Tibial artery (tissue), 4 donors: ENCODE measurements around the gene TSPAN7.

Experiments used
- DNase-seq, 2 donors: peaks; one replicate each; pipeline ENCODE4 v3.0.0-alpha.2; 2019
- H3K27ac ChIP-seq, 2 donors: fragments of 200-600 bp; sonication (generic) in 1 of 2; 1 replicate in 1 of 2; 2 replicates in 1 of 2; pipeline ENCODE4 v1.5.1; 2018 to 2019; ENCODE audit warnings: mild to moderate bottlenecking in 1 of 2
- H3K27me3 ChIP-seq, 2 donors: fragments of 200-600 bp; sonication (generic) in 1 of 2; one replicate each; pipeline versions ENCODE4 v1.5.1 to v1.6.0; 2016 to 2019
- H3K36me3 ChIP-seq, 3 donors: fragments of 200-600 bp; sonication (generic) in 2 of 3; one replicate each; pipeline ENCODE4 v1.5.1; 2016 to 2019; ENCODE audit warnings: mild to moderate bottlenecking in 2 of 3
- H3K4me1 ChIP-seq, 4 donors: fragments of 200-600 bp; sonication (generic) in 2 of 4; 1 replicate in 3 of 4; 2 replicates in 1 of 4; pipeline ENCODE4 v1.5.1; 2016 to 2019
- H3K4me3 ChIP-seq, 2 donors: fragments of 200-600 bp; sonication (generic) in 1 of 2; 1 replicate in 1 of 2; 2 replicates in 1 of 2; pipeline ENCODE4 v1.5.1; 2018 to 2019; ENCODE audit warnings: mild to moderate bottlenecking in 2 of 2
- H3K9me3 ChIP-seq, 3 donors: fragments of 200-600 bp; sonication (generic) in 1 of 3; one replicate each; pipeline ENCODE4 v1.5.1; 2016 to 2019
- intact Hi-C: fragments of 100-400 bp; cut with DNase I; formaldehyde crosslinking; loops from one replicate; pipeline ENCODE4 v1.15.0; 2023; ENCODE audit warnings: low total_unique reads
- TF ChIP-seq, protein P1 (sequence below), 2 experiments: fragments of 200-600 bp in 1 of 2; fragments of 450-650 bp in 1 of 2; IDR thresholded peaks; one replicate each; pipeline ENCODE4 v1.5.1; 2017 to 2019; ENCODE audit warnings: antibody characterized with exemption in 2 of 2, mild to moderate bottlenecking in 1 of 2, moderate library complexity in 1 of 2

TSPAN7 gene

GRCh38 chrX:38701073-38701472 lies 139.7 kb downstream of the TSPAN7 start:
- H3K27me3 ChIP-seq: no peaks in the 10 kb centered on the region
- TF ChIP-seq, protein P1, sequence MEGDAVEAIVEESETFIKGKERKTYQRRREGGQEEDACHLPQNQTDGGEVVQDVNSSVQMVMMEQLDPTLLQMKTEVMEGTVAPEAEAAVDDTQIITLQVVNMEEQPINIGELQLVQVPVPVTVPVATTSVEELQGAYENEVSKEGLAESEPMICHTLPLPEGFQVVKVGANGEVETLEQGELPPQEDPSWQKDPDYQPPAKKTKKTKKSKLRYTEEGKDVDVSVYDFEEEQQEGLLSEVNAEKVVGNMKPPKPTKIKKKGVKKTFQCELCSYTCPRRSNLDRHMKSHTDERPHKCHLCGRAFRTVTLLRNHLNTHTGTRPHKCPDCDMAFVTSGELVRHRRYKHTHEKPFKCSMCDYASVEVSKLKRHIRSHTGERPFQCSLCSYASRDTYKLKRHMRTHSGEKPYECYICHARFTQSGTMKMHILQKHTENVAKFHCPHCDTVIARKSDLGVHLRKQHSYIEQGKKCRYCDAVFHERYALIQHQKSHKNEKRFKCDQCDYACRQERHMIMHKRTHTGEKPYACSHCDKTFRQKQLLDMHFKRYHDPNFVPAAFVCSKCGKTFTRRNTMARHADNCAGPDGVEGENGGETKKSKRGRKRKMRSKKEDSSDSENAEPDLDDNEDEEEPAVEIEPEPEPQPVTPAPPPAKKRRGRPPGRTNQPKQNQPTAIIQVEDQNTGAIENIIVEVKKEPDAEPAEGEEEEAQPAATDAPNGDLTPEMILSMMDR (IDR thresholded peaks at IDR 0.05): no peak
- H3K36me3 ChIP-seq: no peaks in the 10 kb centered on the region
- H3K4me3 ChIP-seq: no peak overlapping the region
- no peak overlapping the region for H3K27ac ChIP-seq
- H3K9me3 ChIP-seq: no peaks in the 10 kb centered on the region
- no peaks in the 10 kb centered on the region for H3K4me1 ChIP-seq
- intact Hi-C loops: no loop called here
- DNase-seq: no peak

DNA sequence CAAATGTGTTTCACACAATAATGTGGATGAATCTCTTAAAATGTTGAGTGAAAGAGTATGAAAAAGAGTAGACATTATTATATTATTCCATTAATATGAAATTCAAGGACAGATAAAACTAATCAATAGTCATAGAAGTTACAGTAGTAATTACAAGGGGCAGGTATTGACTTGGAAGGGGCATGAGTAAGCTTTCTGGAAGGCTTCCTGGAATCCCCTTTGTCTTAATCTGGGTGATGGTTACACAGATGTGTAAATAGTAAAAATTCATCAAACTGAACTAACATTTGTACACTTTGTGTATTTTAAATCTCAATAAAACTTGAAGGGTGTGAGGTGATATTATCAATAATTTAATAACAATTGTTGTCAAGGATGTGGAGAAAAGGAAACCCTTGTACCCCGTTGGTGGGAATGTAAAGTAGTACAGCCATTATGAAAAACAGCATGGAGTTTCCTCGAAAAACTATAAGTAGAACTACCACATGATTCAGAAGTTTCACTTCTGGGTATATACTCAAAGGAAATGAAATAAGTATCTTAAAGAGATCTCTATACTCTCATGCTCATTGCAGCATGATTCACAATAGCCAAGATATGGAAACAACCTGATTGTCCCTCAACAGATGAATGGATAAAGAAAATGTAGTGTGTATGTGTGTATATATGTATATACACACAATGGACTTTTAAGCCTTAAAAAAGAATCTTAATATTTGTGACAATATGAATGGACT lies 143.0 kb downstream of the TSPAN7 start:
- TF ChIP-seq, protein P1 (IDR thresholded peaks at IDR 0.05): no peak
- Histone ChIP-seq H3K27ac (no peak overlapping the region), H3K9me3 (no peaks in the 10 kb centered on the region), H3K36me3 (no peaks in the 10 kb centered on the region), H3K4me3 (no peak overlapping the region), H3K27me3 (no peaks in the 10 kb centered on the region), H3K4me1 (no peaks in the 10 kb centered on the region)
- DNase-seq: no peak
- intact Hi-C loops: no loop called here

GRCh38 chrX:38717871-38718270 lies 156.5 kb downstream of the TSPAN7 start:
- Histone ChIP-seq H3K36me3 (no peaks in the 10 kb centered on the region), H3K27me3 (no peaks in the 10 kb centered on the region), H3K4me3 (no peak overlapping the region), H3K27ac (no peak overlapping the region), H3K9me3 (no peaks in the 10 kb centered on the region), H3K4me1 (no peaks in the 10 kb centered on the region)
- no peak for DNase-seq
- TF ChIP-seq, protein P1 (IDR thresholded peaks at IDR 0.05): peak in 1 of 2 experiments; percentile 9
- intact Hi-C loops: no loop called here

DNA sequence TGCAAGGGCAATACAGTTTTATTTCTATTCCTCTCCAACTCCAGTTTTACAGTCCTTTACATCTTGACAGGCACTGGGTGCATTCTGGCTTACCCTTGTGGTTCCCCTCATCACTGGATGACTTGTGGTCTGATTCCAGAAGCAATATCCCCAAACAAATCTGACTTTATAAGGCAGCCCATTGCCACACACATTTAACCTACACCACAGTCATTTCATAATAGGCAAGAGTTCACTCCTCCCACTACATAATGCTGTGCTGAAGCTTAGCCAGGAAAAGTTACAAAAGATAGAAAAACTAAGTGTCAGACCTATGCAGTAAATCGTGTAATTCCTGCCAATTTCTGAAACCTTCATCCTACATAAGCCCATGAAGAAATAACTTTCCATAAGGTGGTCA lies 157.0 kb downstream of the TSPAN7 start:
- intact Hi-C loops: no loop called here
- Histone ChIP-seq H3K27me3 (no peaks in the 10 kb centered on the region), H3K4me1 (no peaks in the 10 kb centered on the region), H3K4me3 (no peak overlapping the region), H3K9me3 (no peaks in the 10 kb centered on the region), H3K27ac (no peak overlapping the region), H3K36me3 (no peaks in the 10 kb centered on the region)
- TF ChIP-seq, protein P1 (IDR thresholded peaks at IDR 0.05): no peak
- no peak for DNase-seq

DNA sequence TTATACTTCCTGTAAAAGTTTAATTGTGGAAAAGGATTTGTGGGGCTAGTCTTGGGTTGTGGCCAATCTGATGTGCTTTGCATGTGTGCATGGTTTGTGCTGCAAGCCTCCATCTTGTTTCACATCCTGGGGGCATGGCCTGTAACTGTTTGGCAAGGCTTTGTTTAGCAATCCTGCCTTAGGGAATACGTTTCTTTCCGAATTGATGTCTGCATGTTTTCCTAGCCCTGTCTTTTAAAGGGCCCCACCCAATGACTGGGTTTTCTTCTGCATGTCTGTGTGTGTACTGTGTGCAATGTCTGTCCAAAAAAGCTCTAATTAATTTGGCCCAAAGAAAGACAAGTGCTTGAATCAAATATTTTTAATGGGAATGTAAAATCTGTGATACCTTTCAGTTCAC lies 165.3 kb downstream of the TSPAN7 start:
- no peak for DNase-seq
- intact Hi-C loops: no loop called here
- Histone ChIP-seq H3K27ac (no peak overlapping the region), H3K4me1 (no peaks in the 10 kb centered on the region), H3K36me3 (no peaks in the 10 kb centered on the region), H3K4me3 (no peak overlapping the region), H3K27me3 (no peaks in the 10 kb centered on the region), H3K9me3 (no peaks in the 10 kb centered on the region)
- TF ChIP-seq, protein P1 (IDR thresholded peaks at IDR 0.05): no peak
